ENCODE data around the gene ZBTB42. TPM values are rescaled to one million over a fixed set of nuclear protein-coding genes. Genes with fewer than 3 reads are reported as not detected.

Gene ZBTB42
- polyA plus RNA-seq, 3 donors, result 0.49 to 1.0 (median 0.68) TPM

GRCh38 chr14:104769324-104770071 is 31.4 kb upstream of the ZBTB42 start:
- H3K36me3 ChIP-seq (replicated peaks in 1 of 2; ENCODE audit: control insufficient read depth in 1 of 2, insufficient read depth in 2 of 2, low read length in 2 of 2), result peaks cover 35 to 49% of the 10 kb centered on the region in 2 donors
- H3K4me3 ChIP-seq (replicated peaks in 1 of 3; ENCODE audit: low read depth in 2 of 3, low read length in 3 of 3), result no peak overlapping the region
- peaks cover 0 to 9% of the 10 kb centered on the region in 2 donors for H3K4me1 ChIP-seq (ENCODE audit: control insufficient read depth in 1 of 2, insufficient read depth in 2 of 2, low read length in 2 of 2)
- WGBS (ENCODE audit: insufficient coverage), result 92% methylated on average over 9 of the region's 18 CpGs
- Mint-ChIP-seq H3K27ac (no peak overlapping the region), H3K4me1 (peaks cover 6% of the 10 kb centered on the region), H3K4me3 (no peak overlapping the region), H3K27me3 (ENCODE audit: low read depth in 3 of 3) (no peaks in the 10 kb centered on the region), H3K9me3 (peaks cover 4 to 25% (median 12%) of the 10 kb centered on the region in 7 donors), H3K36me3 (peaks cover 39 to 46% of the 10 kb centered on the region in 2 donors)
- no peaks in the 10 kb centered on the region for H3K79me2 ChIP-seq (ENCODE audit: insufficient read depth, low read length)
- TF ChIP-seq CTCF (IDR thresholded peaks at IDR 0.05), result no peak
- DNase-seq, result no peak
- H4K20me1 ChIP-seq (ENCODE audit: insufficient read depth, low read length), result peaks cover 43% of the 10 kb centered on the region
- intact Hi-C loops (cut with micrococcal nuclease), result loop anchor here in 1 of 2 donors (2.0 kb wide), 1 partner anchor 57 kb away; no protein-coding TSS in a partner anchor
- H3K27me3 ChIP-seq (ENCODE audit: control insufficient read depth in 2 of 2, insufficient read depth in 2 of 2, low read length in 2 of 2), result no peaks in the 10 kb centered on the region
- no peak overlapping the region for H3K9ac ChIP-seq (ENCODE audit: insufficient read depth, low read length, poor library complexity, severe bottlenecking)
- no peak overlapping the region for H3K27ac ChIP-seq (ENCODE audit: low read depth in 1 of 2, low read length in 2 of 2)
- peaks cover 7 to 11% of the 10 kb centered on the region in 2 donors for H3K9me3 ChIP-seq (replicated peaks in 1 of 2; ENCODE audit: control insufficient read depth in 1 of 2, insufficient read depth in 1 of 2, low read length in 2 of 2)
- H3K4me2 ChIP-seq (replicated peaks; ENCODE audit: extremely low read depth, low read length, poor library complexity, severe bottlenecking), result no peak overlapping the region
- no peak overlapping the region for H2AFZ ChIP-seq (ENCODE audit: insufficient read depth, low read depth, low read length, poor library complexity, severe bottlenecking)

- peaks cover 39 to 52% of the 10 kb centered on the region in 2 donors for H3K36me3 Mint-ChIP-seq
- Histone ChIP-seq H3K27ac (ENCODE audit: low read depth in 1 of 2, low read length in 2 of 2) (no peak overlapping the region), H3K9ac (ENCODE audit: insufficient read depth, low read length, poor library complexity, severe bottlenecking) (no peak overlapping the region), H3K36me3 (replicated peaks in 1 of 2; ENCODE audit: control insufficient read depth in 1 of 2, insufficient read depth in 2 of 2, low read length in 2 of 2) (peaks cover 40 to 56% of the 10 kb centered on the region in 2 donors), H3K79me2 (ENCODE audit: insufficient read depth, low read length) (no peaks in the 10 kb centered on the region), H3K27me3 (ENCODE audit: control insufficient read depth in 2 of 2, insufficient read depth in 2 of 2, low read length in 2 of 2) (no peaks in the 10 kb centered on the region), H3K4me1 (ENCODE audit: control insufficient read depth in 1 of 2, insufficient read depth in 2 of 2, low read length in 2 of 2) (peaks cover 0 to 9% of the 10 kb centered on the region in 2 donors), H3K9me3 (replicated peaks in 1 of 2; ENCODE audit: control insufficient read depth in 1 of 2, insufficient read depth in 1 of 2, low read length in 2 of 2) (peaks cover 7 to 11% of the 10 kb centered on the region in 2 donors), H2AFZ (ENCODE audit: insufficient read depth, low read depth, low read length, poor library complexity, severe bottlenecking) (no peak overlapping the region), H3K4me3 (replicated peaks in 1 of 3; ENCODE audit: low read depth in 2 of 3, low read length in 3 of 3) (no peak overlapping the region), H4K20me1 (ENCODE audit: insufficient read depth, low read length) (peaks cover 49% of the 10 kb centered on the region), H3K4me2 (replicated peaks; ENCODE audit: extremely low read depth, low read length, poor library complexity, severe bottlenecking) (no peak overlapping the region)
- H3K4me1 Mint-ChIP-seq, result peaks cover 6% of the 10 kb centered on the region
- H3K9me3 Mint-ChIP-seq, result peaks cover 4 to 25% (median 12%) of the 10 kb centered on the region in 7 donors
- WGBS (ENCODE audit: insufficient coverage), result 89% methylated on average over 14 of the region's 24 CpGs
- TF ChIP-seq CTCF (IDR thresholded peaks at IDR 0.05), result no peak
- DNase-seq, result no peak
- intact Hi-C loops (cut with micrococcal nuclease), result no loop called here
- H3K27ac Mint-ChIP-seq, result no peak overlapping the region
- no peaks in the 10 kb centered on the region for H3K27me3 Mint-ChIP-seq (ENCODE audit: low read depth in 3 of 3)
- H3K4me3 Mint-ChIP-seq, result no peak overlapping the region
Observed at GRCh38 chr14:104770072-104770579, 30.8 kb upstream of the ZBTB42 start.

Data from CD14-positive monocyte (primary cell).